ENCODE results near the gene UCP3. TPM values are rescaled to one million over a fixed set of nuclear protein-coding genes. Genes with fewer than 3 reads are reported as not detected.

Gene UCP3
- total RNA-seq, 3 donors from 2014 or later (not counting 1 experiment from before 2014, with no cell fraction given), result 7.8 to 8.6 (median 8.5) TPM

DNA sequence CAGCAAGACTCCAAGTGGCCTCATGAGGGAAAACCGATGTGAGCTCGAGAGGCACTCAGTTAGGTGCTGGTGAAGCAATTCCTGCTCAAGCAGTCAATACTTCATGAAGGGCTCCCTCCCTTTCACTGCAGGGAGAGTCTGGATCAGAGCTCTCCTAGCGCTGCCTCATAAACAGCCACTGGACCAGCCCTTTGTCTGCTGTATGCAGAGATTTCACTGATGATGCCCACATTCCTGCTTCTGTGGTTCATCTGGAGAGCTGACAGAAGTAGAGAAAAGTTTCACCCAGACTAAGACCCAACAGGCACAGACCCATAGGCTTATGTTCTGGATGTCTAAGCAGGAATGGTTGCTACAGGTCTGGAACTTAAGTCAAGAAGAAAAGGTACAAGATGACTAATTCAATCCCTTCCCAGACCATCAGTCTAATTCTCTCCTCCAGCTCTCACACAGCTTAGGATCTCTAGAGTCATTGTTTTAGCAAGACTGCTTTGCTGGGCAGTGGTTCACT lies 30.3 kb downstream of the UCP3 start:
- peak overlapping the region; percentile 97 to 99 for H3K27ac Mint-ChIP-seq
- no peaks in the 10 kb centered on the region for H3K9me3 ChIP-seq (ENCODE audit: control insufficient read depth, insufficient read depth, low read length)
- peaks cover 83% of the 10 kb centered on the region for H3K4me1 ChIP-seq (ENCODE audit: control insufficient read depth, insufficient read depth, low read length)
- DNase-seq, result no peak
- peaks cover 70% of the 10 kb centered on the region for H3K36me3 ChIP-seq (ENCODE audit: control insufficient read depth, insufficient read depth, low read length)
- peak overlapping the region; percentile 97 for H3K4me3 ChIP-seq (ENCODE audit: low read length)
- peaks cover 23% of the 10 kb centered on the region for H3K36me3 Mint-ChIP-seq
- peaks cover 85 to 98% of the 10 kb centered on the region in 2 donors for H3K4me1 Mint-ChIP-seq
- H3K9me3 Mint-ChIP-seq, result no peaks in the 10 kb centered on the region
- ATAC-seq, result no peak
- intact Hi-C loops (cut with micrococcal nuclease), result no loop called here
- WGBS (ENCODE audit: insufficient coverage), result 97% methylated on average over 3 of the region's 3 CpGs
- TF ChIP-seq, protein P1, sequence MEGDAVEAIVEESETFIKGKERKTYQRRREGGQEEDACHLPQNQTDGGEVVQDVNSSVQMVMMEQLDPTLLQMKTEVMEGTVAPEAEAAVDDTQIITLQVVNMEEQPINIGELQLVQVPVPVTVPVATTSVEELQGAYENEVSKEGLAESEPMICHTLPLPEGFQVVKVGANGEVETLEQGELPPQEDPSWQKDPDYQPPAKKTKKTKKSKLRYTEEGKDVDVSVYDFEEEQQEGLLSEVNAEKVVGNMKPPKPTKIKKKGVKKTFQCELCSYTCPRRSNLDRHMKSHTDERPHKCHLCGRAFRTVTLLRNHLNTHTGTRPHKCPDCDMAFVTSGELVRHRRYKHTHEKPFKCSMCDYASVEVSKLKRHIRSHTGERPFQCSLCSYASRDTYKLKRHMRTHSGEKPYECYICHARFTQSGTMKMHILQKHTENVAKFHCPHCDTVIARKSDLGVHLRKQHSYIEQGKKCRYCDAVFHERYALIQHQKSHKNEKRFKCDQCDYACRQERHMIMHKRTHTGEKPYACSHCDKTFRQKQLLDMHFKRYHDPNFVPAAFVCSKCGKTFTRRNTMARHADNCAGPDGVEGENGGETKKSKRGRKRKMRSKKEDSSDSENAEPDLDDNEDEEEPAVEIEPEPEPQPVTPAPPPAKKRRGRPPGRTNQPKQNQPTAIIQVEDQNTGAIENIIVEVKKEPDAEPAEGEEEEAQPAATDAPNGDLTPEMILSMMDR (IDR thresholded peaks at IDR 0.05), result no peak
- no peaks in the 10 kb centered on the region for H3K27me3 Mint-ChIP-seq (ENCODE audit: low read depth in 2 of 2)
- peak overlapping the region; percentile 98 for H3K27ac ChIP-seq (ENCODE audit: low read length)
- H3K27me3 ChIP-seq (ENCODE audit: control insufficient read depth, insufficient read depth, low read length), result no peaks in the 10 kb centered on the region
- peak overlapping the region; percentile 90 for H3K4me3 Mint-ChIP-seq

DNA sequence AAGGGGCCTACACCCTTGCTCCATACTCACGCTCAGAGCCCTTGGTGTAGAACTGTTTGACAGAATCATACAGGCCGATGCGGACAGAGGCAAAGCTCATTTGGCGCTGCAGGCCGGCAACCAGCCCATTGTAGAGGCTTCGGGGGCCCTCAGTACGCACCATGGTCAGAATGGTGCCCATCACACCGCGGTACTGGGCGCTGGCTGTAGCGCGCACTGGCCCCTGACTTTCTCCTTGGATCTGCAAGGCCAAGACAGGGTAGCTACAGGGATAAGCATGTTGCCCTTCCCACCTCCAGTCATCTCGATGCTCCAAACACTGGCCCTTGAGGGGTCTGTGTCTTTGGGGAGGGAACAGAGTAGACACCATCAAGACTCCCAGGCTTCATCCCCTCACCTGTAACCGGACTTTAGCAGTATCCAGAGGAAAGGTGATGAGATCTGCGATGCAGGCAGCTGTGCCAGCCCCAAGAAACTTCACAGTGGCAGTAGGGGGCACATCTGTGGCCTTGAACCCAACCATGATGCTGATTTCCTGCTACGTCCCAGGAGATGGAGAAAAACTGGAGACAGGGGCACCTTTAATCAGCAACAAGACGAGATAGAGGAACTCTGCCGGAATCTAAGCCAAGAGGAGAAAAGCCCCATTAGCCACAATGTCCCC lies 30.9 kb downstream of the UCP3 start:
- H3K36me3 ChIP-seq (ENCODE audit: control insufficient read depth, insufficient read depth, low read length), result peaks cover 72% of the 10 kb centered on the region
- peaks cover 81 to 98% of the 10 kb centered on the region in 2 donors for H3K4me1 Mint-ChIP-seq
- H3K4me3 Mint-ChIP-seq, result peak overlapping the region; percentile 90
- intact Hi-C loops (cut with micrococcal nuclease), result no loop called here
- ATAC-seq, result no peak
- 95% methylated on average over 17 of the region's 18 CpGs for WGBS (ENCODE audit: insufficient coverage)
- H3K27me3 ChIP-seq (ENCODE audit: control insufficient read depth, insufficient read depth, low read length), result no peaks in the 10 kb centered on the region
- H3K4me1 ChIP-seq (ENCODE audit: control insufficient read depth, insufficient read depth, low read length), result peaks cover 85% of the 10 kb centered on the region
- H3K36me3 Mint-ChIP-seq, result peaks cover 23% of the 10 kb centered on the region
- H3K9me3 Mint-ChIP-seq, result no peaks in the 10 kb centered on the region
- no peaks in the 10 kb centered on the region for H3K27me3 Mint-ChIP-seq (ENCODE audit: low read depth in 2 of 2)
- DNase-seq, result no peak
- H3K4me3 ChIP-seq (ENCODE audit: low read length), result no peak overlapping the region
- H3K27ac ChIP-seq (ENCODE audit: low read length), result peak overlapping the region; percentile 98
- peak overlapping the region; percentile 97 to 99 for H3K27ac Mint-ChIP-seq
- TF ChIP-seq, protein P1 (IDR thresholded peaks at IDR 0.05), result no peak
- no peaks in the 10 kb centered on the region for H3K9me3 ChIP-seq (ENCODE audit: control insufficient read depth, insufficient read depth, low read length)

DNA sequence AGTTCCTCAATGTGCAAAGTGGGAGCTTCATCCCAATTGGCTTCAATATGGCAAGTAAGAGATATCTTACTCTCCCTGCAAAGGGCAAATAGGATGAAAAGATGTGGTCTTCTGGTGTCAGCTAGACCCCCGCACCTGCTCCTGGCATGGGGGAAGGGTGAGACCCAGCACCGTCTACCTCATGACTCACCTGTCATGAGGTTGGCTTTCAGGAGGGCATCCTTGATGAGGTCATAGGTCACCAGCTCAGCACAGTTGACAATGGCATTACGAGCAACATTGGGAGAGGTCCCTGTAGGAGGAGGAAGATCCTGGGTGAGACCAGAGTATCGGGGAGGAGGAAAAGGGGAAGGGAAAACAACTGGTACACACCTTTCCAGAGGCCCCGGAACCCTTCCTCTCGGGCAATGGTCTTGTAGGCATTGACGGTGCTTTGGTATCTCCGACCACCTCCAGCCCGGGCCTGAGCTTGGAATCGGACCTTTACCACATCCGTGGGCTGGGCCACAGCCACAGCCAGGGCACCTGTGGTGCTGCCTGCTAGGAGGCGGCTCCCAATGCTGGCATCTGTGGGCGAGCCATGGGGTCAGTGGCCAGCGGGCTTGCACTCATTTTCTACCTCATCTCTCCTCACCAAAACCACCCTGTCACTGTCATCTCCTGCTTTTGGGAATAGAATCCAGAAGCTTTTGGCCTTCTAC lies 32.3 kb downstream of the UCP3 start:
- TF ChIP-seq, protein P1 (IDR thresholded peaks at IDR 0.05), result no peak
- intact Hi-C loops (cut with micrococcal nuclease), result no loop called here
- Histone ChIP-seq H3K4me1 (ENCODE audit: control insufficient read depth, insufficient read depth, low read length) (peaks cover 99% of the 10 kb centered on the region), H3K27me3 (ENCODE audit: control insufficient read depth, insufficient read depth, low read length) (no peaks in the 10 kb centered on the region), H3K9me3 (ENCODE audit: control insufficient read depth, insufficient read depth, low read length) (no peaks in the 10 kb centered on the region), H3K4me3 (ENCODE audit: low read length) (no peak overlapping the region), H3K36me3 (ENCODE audit: control insufficient read depth, insufficient read depth, low read length) (peaks cover 72% of the 10 kb centered on the region), H3K27ac (ENCODE audit: low read length) (peak overlapping the region; percentile 98)
- H3K4me1 Mint-ChIP-seq, result peaks cover 82 to 100% of the 10 kb centered on the region in 2 donors
- peak overlapping the region; percentile 97 to 99 for H3K27ac Mint-ChIP-seq
- H3K36me3 Mint-ChIP-seq, result peaks cover 23% of the 10 kb centered on the region
- no peaks in the 10 kb centered on the region for H3K27me3 Mint-ChIP-seq (ENCODE audit: low read depth in 2 of 2)
- H3K4me3 Mint-ChIP-seq, result peak overlapping the region; percentile 75
- DNase-seq, result peak in 1 of 2 donors; percentile 12
- 84% methylated on average over 14 of the region's 14 CpGs for WGBS (ENCODE audit: insufficient coverage)
- no peak for ATAC-seq
- no peaks in the 10 kb centered on the region for H3K9me3 Mint-ChIP-seq
